ENCODE data around the gene DIS3L2.

The DIS3L2 gene

DNA sequence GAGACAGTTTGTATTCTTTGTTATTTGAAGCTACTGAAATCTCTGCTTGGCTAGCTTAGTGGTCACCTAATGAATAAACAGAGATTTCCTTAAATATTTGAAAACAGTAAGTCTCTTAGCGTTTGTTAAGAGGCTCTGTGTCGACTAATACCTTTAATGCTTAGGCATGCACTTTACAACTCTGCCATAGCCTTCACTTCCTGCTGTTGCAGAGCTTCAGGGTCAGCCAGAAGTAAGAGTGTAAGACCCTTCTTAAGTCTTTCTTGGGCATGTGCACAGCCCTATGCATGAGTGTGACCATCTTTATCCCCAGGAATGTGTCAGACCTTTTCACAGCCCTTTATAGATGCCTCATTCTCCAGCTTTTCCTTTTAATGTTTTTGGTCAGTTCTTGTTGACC lies 221.8 kb downstream of the DIS3L2 start:
- no peak for DNase-seq (ENCODE audit: low spot score)

DNA sequence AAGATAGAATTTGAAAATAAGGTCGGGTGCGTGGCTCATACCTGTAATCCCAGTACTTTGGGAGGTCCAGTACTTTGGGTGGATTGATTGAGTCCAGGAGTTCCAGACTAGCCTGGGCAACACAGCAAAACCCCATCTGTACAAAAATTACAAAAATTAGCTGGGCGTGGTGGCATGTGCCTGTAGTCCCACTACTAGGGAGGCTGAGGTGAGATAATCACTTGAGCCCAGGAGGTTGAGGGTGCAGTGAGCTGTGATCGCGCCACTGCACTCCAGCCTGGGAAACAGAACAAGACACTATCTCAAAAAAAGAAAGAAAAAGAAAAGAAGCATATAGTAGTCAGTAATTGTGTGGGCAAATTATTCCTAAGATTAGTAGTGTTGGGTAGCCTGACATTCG lies 222.8 kb downstream of the DIS3L2 start:
- DNase-seq (ENCODE audit: low spot score), result no peak

DNA sequence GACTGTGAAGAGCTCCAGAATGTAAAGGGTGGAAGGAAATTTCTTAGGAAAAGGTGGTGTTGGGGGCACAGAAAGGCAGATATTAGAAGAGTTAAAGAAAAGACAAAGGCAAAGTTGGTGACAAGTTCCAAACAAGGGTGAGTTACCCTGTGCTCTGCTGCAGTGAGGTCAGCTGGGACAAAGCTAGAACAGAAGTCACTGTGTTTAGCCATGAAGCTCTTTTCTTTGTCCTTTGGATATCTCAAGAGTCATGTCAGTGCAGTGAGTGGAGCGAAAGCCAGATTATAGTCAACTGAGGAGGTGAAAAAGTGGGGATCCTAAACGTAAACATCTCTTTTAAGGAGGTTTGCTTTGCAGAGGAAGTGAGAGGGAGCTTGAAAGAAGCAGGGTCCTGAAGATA lies 229.3 kb downstream of the DIS3L2 start:
- no peak for DNase-seq (ENCODE audit: low spot score)

DNA sequence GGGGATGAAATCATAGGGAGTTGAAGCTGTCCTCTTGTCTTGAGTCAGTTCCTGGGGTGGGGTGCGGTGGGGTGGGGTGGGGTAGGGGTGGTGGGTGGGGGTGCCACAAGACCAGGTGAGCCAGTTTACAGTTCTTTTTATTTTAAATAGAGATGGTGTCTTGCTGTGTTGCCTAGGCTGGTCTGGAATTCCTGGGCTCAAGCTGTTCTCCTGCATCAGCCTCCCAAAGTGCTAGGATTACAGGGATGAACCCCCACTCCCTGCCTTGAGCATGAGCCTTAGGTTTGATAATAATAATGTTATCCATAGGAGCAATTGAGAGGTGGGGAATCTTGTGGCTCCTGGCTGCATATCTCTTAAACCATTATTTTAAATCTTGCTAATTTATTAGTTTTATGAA lies 234.0 kb downstream of the DIS3L2 start:
- DNase-seq (ENCODE audit: low spot score), result no peak

DNA sequence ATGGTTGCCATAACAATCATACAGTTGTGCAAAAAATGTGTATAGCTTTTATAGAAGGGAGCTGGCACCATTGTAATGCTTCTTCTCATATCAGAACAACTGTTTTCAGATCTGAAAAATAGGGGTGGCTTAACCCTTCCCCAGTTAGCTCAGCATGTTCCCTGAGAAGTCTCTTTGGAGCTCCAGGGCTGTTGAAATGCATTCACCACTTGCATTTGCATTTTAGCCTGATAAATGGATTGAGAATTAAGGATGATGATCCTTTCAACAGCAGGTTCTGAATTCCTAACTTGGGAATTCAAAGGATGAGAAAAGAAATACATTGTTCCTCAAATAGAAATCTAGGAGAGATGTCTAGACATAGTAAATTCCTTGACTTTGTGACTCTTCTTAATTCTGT lies 235.3 kb downstream of the DIS3L2 start:
- DNase-seq (ENCODE audit: low spot score), result no peak

DNA sequence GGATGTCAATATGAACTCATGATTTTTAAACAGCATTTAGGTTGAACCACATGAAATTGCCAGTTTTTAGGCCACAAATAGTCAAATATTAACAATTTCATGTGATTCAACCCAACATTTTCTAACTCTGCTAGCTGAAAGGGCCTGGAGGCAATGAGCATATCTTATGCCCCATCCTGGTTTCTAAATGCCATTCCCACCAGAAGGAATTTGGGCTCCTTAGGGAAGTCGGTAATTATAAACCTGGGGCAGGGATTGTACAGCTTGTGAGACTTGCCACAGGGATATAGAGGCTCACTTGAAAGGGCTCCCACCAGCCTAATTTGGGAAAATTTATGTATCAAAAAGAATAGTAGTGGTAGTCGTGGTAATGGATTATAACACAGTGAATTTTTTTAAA lies 238.7 kb downstream of the DIS3L2 start:
- DNase-seq (ENCODE audit: low spot score), result no peak

DNA sequence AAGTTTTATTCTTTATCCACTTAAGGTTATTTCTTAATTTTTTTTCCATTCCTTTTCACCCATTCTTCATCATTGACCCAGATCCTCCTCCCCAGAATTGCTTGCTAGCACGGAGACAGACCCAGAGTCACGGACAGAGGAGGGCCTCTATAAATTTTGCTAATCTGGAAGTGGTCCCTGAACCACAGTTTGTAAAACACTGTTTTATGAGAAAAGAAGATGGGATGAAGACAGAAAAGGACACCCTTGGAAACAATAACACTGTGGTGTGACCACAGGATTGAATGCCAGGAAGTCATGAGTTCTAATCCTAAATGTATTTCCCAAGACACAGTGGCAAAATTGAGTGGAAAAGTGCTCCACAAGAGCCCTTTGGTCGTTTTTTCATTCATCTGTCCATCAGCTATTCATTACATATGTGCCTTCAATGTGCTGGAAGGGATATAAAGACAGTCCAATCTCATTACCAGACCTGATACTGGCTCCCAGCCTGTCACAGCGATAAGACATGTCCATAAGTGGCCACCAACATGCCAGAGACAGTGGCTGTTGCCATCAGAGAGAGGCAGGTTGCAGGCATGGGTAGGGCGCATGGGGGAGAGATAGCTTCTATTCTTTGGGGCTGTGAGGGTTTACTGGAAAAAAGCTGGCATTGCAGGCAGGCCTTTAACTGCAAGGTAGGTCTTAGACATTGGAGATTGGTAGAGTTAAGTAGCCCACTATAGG lies 241.8 kb downstream of the DIS3L2 start:
- no peak for DNase-seq (ENCODE audit: low spot score)

DNA sequence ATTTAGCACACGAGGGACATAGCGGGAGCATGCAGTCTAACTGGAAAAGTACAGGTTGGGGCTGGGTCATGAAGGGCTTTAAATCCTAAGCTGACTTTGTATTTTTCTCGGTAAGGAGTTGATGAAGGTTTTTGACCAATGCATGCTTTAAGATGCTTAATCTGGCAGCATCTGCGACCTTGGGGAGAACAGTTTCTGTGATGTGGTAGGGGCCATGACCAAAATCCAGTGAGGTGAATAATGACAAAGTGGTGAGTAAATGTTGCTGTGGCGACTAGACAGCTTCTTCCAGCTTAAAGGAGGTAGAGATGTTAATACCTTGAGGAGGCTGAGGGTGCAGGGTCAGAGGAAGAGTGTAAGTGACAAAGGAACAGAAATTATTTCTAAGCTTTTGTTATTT lies 242.4 kb downstream of the DIS3L2 start:
- DNase-seq (ENCODE audit: low spot score), result no peak

DNA sequence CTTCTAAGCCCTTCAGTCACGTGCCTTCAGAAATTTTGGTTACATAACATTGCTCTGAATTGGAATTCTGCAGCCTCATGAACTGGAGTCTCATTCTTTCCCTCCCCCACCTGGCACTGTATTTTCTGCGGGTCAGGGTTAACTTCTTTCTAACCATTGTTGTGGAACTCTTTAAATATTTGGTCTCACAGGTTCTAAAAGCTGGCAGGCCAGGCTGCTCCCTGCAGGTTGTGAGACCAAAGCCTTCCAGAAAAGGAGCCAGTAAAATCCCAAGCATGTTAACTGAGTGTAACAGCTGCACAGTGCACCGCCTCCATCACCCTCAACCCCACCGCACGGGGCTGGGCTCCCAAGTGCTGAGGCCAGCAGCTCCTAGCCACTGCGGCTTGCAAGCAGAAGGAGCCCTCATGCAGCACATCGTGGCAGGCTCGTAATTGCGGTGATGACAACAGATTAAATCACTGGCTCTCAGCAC lies 243.0 kb downstream of the DIS3L2 start:
- peak; percentile 76 for DNase-seq (ENCODE audit: low spot score)

DNA sequence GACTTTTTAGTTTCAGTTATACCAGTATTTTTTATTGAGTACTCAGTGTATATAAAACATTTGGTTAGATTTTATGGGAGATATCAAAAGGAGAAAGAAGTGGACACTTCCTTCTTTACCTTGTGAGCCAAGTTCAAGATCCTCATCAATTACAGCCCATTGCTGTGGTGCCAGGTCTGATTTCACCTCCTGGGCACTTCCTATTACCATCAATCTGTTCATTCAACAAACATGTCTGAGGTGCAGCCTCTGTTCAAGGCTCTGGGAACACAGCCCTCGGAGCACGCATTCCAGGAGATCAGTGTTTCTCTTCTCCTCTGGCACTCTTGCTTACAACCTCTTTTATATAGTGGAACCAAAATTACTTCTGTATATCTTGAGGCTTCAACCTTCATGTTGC lies 245.7 kb downstream of the DIS3L2 start:
- DNase-seq (ENCODE audit: low spot score), result no peak

DNA sequence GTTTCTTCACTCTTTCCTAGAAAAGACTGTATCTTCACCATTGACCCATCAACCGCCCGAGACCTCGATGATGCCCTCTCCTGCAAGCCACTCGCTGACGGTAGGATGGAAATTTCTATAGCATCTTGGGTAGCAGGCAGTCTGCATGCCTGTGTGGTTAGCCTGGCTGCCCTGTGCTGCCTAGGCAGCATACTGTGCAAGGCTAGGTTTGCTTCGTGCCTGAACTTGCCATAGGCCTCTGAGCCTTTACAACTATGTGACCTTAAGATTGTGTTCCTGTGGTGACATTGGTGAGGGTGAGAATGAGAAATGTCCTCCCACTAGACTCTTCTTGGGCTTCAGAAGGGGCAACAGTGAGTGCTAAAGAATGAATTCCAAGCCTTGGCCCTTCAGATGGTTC lies 248.8 kb downstream of the DIS3L2 start:
- no peak for DNase-seq (ENCODE audit: low spot score)

DNA sequence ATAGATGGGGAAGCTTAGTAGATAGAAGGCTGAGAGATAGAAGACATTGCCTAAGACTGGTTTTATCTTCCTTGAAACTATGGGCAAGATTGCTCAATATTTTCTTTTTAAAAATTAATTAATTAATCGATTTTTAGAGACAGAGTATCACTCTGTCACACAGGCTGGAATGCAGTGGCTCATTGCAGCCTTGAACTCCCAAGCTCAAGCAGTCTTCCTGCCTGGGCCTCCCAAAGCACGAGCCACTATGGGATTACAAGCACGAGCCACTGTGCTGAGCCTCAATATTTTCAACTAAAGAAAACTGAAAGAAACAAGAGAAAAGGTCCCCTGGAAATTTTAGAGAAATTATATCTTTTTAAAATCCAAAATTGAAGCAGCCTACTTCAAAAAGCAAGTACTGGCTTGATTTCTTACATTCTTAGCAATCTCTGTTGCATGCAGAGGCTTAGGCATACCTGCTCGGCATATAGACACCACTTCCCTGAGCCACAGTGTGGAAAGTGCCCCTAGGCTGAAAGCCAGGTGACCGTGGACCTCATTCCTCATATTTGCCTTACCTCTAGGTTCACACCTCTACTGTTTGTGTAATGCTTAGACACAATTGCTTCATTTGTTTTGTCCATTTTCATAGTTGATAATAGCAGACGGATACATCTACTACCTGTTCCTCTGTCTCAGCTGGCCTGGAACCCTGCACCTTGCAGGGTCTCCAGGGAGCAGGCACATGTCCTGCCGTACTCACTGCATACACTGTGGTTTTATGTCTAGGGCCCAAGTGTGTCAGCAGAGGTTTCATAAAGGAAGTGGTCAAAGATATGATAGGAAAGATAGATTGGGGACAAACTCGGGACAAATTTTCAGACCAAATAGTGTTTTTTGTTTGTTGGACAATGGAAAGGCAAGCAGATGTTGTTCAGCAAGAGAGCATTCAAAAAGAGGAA lies 250.5 kb downstream of the DIS3L2 start:
- no peak for DNase-seq (ENCODE audit: low spot score)

DNA sequence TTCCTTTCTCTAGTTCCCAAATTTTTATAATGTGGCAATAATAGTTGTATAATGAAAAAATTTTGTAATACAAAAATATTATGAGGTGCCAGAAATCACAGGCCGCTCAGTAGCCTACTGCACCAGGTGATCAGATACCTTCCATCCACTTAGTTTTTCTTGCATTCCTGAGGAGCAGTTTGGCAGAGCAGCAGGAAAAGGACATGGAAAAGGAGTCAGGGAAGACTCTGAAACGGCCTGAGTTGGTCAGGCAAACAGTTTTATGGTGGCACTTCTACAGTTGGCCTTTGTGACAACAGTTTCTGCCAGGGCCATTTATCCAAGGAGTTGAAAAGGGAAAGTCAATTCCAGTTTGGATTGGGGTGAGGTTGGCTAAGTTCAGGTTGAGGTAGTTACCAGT lies 251.7 kb downstream of the DIS3L2 start:
- DNase-seq (ENCODE audit: low spot score), result no peak

DNA sequence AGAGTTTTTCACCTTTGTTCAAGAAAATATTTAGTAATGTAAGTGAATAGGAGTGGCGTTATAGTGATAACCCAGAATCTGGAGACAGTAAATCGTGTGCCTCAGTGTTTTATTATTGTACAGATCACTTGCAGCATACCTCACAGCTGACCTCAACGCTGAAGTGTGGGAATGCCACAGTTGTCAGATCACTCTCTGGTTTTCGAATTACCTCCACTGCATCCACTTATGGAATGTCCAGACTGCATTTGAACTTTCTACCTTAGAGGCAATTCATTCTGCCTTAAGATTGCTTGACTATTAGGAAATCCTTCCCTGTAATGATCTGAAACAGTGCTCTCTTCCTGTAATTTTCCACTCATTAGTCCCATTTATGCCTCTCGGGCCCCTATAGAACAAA lies 252.5 kb downstream of the DIS3L2 start:
- DNase-seq (ENCODE audit: low spot score), result no peak

DNA sequence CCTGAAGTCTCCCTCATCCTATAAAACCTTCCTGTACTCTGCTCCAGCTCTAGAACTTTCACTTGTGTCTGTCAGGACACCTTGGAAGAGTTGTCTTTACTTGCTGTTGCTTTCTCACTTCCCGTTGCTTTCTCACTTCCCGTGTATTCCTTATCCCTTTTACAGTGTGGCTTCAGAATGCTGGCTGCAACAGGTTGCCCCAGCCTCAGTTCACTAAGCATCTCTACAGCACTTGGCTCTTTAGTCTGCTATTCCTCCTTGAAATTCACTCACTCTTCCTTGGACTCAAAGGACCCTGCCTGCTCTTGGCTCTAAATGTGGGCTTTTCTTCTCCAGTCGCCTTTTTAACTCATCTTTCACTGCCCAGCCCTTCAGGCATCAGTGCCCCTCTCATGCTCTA lies 254.5 kb downstream of the DIS3L2 start:
- DNase-seq (ENCODE audit: low spot score), result no peak

DNA sequence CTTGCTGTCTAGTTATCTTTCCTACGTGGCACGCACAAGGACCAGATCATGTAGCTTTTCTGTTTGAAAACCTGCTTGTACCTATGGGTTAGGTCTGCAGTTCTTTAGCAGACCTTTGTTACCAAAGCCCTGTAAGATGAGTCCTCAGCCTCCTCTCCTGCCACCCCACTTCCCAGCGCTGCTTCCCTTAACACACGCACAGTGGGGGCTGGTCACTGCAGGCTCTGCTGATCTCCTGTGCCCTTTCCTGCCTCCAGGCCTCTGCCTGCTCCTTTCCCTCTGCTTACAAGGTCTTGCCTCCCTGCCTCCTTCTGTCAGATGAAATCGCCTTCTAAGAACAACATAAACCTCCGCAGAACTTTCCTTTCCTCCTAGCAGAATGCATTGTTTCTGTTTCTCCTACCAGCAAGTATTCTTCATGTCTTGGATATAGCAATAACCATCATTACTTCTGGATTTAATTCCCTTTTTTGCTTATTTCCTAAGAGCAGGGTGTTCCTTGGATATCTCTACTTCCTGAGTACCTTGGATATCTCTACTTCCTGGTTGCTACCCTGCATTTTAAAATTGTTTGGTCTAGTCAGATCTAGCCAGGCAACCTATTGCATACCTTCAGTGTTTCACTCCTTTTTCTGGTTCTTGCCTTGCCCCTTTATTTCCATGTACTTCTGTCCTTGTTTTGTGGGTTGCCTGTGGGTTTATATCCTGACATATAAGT lies 257.4 kb downstream of the DIS3L2 start:
- DNase-seq (ENCODE audit: low spot score), result no peak

DNA sequence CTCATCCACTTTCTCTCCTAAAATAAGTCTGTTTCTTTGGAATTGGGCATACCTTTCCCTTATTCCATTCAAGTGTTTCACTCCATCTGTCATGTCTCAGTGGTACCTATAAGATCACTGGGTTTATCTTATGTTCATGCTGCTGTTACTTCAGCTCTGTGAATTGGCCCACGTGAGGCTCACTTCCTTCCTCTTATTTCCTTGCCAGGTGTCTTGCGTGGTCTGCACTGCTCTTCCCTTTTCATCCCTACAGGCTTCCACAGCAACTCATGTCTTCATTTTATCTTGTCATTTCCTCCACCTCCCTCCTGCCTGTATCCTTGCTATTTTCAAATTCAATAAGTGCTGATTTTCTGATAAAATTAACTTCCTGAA lies 258.0 kb downstream of the DIS3L2 start:
- no peak for DNase-seq (ENCODE audit: low spot score)

DNA sequence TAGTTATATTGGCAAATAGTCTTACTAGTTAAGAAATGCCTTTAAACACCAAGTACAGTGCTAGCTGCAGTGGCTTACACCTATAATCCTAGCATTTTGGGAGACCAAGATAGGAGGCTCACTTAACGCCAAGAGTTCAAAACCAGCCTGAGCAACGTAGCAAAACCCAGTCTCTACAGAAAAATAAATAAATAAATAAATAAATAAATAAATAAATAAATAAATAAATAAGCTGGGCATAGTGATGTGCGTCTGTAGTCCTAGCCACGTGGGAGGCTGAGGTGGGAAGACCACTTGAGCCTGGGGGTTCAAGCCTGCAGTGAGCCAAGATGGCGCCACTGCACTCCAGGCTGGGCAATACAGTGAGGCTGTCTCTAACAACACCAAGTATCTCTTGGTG lies 258.4 kb downstream of the DIS3L2 start:
- no peak for DNase-seq (ENCODE audit: low spot score)

DNA sequence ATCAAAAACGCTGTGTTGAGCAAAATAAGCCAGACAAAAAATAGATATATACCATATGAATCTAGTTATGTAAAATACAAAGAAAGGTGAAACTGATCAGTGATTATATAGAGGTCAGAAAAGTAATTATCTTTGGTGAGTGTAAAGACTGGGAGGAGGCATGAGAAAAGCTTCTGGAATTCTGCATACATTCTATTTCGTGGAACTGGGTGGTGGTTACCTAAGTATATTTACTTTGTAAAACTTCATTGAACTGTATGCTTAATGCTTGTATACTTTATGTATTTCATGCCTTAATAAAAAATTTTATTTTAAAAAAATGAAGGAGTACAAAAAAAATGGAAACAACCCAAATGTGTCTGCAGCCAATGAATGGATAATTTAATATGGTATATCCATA lies 263.9 kb downstream of the DIS3L2 start:
- no peak for DNase-seq (ENCODE audit: low spot score)

DNA sequence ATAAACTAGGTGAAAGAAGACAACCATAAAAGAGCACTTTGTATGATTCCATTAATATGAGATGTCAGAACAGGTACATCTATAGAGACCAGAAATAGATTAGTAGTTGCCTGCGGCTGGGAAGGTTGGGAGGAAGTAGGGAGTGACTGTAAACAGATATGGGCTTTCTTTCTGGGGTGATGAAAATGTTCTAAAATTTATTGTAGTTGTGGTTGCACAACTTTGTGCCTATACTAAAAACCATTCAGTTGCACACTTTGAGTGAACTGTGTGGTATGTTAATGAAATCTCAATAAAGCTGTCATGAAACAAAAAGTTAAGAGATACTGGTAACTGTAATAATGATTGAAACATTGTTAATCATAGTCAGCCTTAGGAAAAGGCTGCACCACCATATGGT lies 264.4 kb downstream of the DIS3L2 start:
- DNase-seq (ENCODE audit: low spot score), result no peak

DNA sequence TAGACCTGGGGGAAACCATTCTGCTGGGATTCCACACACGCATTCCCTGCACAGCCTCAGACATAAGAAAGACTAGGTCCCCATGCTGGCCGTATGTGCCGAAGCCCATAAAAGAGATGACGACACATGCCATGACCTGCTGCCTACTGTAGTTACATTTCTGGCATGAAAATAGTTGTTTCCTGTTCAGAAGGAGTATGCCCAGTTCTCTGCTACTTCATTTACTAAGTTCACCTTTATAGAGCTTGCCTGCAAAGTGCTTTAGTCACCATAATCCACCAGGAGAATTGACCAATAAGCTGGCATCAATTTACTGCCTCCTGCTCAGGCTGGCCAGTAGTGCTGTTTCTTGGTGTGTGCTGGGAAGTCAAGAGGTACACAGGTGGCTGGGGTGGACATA lies 266.8 kb downstream of the DIS3L2 start:
- DNase-seq (ENCODE audit: low spot score), result no peak

DNA sequence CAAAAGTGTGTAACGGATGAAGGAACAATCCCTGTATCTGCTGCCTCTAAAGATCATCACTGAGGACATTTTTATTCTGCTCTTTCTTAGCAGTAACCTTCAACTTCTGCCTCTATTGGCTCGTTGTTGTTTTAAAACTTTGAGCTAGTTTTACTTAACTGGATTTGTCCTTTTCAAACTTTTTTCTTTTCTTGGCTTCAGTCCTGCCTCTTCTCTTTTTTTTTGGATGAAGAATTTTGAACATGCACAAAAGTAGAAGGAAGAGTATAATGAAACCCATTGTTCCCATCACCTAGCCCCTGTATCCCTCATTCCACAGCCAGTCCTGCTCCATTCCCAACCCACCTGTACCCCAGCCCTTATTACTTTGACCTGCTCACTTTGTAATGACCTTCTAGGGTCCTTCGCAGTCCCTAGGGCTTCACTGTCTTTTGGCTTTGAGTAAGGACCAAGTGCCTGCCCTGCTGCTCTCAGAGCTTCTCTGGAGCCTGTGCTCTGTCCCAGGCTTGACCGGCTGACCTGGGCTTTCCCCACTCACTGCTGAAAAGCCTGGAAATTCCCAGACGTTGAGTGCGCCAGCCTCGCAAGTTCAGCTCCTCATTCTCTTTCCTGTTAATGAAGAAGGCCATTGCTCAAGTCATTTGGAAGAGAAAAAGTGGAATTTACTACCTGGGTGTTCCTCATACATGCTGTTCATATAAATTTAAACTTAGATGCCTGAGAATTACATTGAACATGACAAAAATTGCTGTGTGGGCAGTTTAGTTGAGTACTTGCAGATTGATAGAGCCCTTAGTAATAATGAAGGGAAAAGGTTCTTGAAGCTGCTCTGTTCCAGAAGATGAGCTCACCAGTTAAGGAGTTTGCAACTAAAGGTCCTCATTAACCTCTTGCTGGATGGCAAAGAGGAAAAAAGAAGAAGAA lies 267.7 kb downstream of the DIS3L2 start:
- no peak for DNase-seq (ENCODE audit: low spot score)
